Neural progenitor cell (in vitro differentiated cells): ENCODE measurements around the gene TDRKH.

Experiments used
- EZH2phosphoT487 ChIP-seq: fragments of 200-600 bp; sonication (generic); IDR thresholded peaks from 2 replicates; pipeline ENCODE4 v1.6.1; 2017; ENCODE audit warnings: antibody characterized with exemption
- TF ChIP-seq, protein P1 (sequence below): fragments of 200-600 bp; sonication (generic); IDR thresholded peaks from 2 replicates; pipeline ENCODE4 v1.5.1; 2017; ENCODE audit warnings: antibody characterized with exemption, mild to moderate bottlenecking

DNA sequence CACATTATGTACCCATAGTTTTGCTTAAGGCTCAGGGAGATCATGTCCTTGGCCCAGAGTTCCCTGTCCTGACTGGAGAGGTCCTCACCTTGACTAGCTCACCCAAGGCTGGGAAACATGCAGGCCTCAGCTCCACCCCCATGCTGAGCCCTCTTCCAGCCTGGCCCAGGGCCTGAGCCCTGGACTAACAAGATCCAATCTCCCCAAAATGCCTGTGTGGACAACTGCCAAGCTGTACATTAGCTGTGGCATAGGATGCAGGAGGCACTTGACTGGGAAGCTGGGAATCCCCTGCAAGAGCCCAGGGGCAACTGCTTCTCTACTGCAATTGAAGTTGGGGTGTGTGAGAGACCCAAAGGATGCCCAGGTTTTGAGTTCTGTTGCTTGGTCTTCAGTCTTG lies 12.9 kb upstream of the TDRKH start:
- TF ChIP-seq, protein P1, sequence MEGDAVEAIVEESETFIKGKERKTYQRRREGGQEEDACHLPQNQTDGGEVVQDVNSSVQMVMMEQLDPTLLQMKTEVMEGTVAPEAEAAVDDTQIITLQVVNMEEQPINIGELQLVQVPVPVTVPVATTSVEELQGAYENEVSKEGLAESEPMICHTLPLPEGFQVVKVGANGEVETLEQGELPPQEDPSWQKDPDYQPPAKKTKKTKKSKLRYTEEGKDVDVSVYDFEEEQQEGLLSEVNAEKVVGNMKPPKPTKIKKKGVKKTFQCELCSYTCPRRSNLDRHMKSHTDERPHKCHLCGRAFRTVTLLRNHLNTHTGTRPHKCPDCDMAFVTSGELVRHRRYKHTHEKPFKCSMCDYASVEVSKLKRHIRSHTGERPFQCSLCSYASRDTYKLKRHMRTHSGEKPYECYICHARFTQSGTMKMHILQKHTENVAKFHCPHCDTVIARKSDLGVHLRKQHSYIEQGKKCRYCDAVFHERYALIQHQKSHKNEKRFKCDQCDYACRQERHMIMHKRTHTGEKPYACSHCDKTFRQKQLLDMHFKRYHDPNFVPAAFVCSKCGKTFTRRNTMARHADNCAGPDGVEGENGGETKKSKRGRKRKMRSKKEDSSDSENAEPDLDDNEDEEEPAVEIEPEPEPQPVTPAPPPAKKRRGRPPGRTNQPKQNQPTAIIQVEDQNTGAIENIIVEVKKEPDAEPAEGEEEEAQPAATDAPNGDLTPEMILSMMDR = no peak
- no peak for TF ChIP-seq EZH2phosphoT487
